ENCODE measurements around the gene CEP290. TPM values are rescaled to one million over a fixed set of nuclear protein-coding genes. Genes with fewer than 3 reads are reported as not detected.
"Not testable (repeated sequence)": the region's sequence is repeated elsewhere in the genome, so short reads cannot be mapped to it uniquely, and the experiment has no call there.

Gene CEP290
- total RNA-seq, 4 donors from 2014 or later = 5.6 to 77.8 (median 16.3) TPM

DNA sequence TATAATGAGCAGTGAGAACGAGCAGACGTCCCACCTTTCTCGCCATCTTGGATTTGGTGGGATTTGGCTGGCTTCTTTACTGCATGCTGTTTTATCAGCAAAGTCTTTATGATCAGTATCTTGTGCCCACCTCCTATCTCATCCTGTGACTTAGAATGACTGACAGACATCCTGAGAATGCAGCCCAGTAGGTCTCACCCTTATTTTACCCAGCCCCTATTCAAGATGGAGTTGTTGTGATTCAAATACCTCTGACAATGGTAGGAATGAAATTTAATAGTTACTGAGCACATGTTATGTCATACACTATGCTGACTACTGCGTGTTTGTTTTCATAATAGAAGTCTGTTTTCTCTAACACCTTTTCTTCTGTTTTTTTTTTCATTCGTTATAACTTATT is 2.1 kb upstream of the CEP290 start:
- H3K27ac ChIP-seq = no peak overlapping the region
- no peaks in the 10 kb centered on the region for H3K9me3 ChIP-seq
- H3K27me3 ChIP-seq = no peaks in the 10 kb centered on the region
- no peaks in the 10 kb centered on the region for H3K36me3 ChIP-seq
- TF ChIP-seq, protein P1, sequence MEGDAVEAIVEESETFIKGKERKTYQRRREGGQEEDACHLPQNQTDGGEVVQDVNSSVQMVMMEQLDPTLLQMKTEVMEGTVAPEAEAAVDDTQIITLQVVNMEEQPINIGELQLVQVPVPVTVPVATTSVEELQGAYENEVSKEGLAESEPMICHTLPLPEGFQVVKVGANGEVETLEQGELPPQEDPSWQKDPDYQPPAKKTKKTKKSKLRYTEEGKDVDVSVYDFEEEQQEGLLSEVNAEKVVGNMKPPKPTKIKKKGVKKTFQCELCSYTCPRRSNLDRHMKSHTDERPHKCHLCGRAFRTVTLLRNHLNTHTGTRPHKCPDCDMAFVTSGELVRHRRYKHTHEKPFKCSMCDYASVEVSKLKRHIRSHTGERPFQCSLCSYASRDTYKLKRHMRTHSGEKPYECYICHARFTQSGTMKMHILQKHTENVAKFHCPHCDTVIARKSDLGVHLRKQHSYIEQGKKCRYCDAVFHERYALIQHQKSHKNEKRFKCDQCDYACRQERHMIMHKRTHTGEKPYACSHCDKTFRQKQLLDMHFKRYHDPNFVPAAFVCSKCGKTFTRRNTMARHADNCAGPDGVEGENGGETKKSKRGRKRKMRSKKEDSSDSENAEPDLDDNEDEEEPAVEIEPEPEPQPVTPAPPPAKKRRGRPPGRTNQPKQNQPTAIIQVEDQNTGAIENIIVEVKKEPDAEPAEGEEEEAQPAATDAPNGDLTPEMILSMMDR (IDR thresholded peaks at IDR 0.05) = no peak
- no peak for TF ChIP-seq POLR2A (IDR thresholded peaks at IDR 0.05)
- intact Hi-C loops (cut with DNase I; ENCODE audit: low total_unique reads) = no loop called here
- H3K4me1 ChIP-seq = no peaks in the 10 kb centered on the region
- no peak for DNase-seq
- no peak overlapping the region for H3K4me3 ChIP-seq

DNA sequence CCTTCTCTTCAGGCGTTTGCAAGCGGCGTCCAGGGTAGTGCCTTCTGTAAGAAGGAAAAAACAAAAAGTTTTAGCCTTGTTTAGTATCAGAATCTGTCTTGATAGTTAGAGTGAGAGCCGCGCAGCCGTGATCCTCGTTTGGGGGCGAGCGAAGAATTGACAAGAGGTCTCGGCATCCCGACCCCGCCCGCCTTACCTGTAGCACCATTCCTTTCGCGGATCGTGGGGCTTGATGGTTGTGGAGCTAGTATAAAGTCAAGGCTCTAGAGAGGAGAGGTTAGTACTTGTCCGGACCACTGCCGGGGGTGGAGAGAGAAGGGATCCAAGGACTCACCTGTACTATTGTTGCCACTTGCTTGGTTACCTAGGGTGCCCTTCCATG is 713 bp upstream of the CEP290 start:
- intact Hi-C loops (cut with DNase I; ENCODE audit: low total_unique reads) = no loop called here
- no peaks in the 10 kb centered on the region for H3K27me3 ChIP-seq
- no peaks in the 10 kb centered on the region for H3K9me3 ChIP-seq
- DNase-seq = peak in 1 of 2 donors; percentile 22
- H3K4me3 ChIP-seq = peak overlapping the region; percentile 74 to 84
- H3K36me3 ChIP-seq = no peaks in the 10 kb centered on the region
- no peaks in the 10 kb centered on the region for H3K4me1 ChIP-seq
- peak overlapping the region; percentile 68 to 81 for H3K27ac ChIP-seq
- TF ChIP-seq, protein P1 (IDR thresholded peaks at IDR 0.05) = no peak
- TF ChIP-seq POLR2A (IDR thresholded peaks at IDR 0.05) = no peak

DNA sequence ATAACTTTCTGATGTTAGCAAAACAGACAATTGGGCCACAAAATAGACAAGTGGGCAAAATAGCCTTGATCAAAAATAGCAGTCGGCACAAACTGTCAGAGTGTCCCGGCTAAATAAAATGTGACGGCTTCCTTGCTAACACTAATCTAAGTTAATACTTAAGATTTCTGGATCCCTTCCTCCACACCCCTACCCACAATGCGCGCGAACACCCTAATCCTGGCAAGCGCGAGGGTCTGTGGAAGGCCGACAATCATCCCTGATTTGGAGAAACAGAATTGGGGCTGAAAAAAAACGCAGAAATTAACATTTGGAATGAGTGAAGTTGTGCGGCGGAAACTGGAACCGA is 489 bp downstream of the CEP290 start:
- no peaks in the 10 kb centered on the region for H3K27me3 ChIP-seq
- peak overlapping the region; percentile 68 to 81 for H3K27ac ChIP-seq
- no peak for DNase-seq
- no peaks in the 10 kb centered on the region for H3K4me1 ChIP-seq
- no peaks in the 10 kb centered on the region for H3K9me3 ChIP-seq
- TF ChIP-seq, protein P1 (IDR thresholded peaks at IDR 0.05) = no peak
- TF ChIP-seq POLR2A (IDR thresholded peaks at IDR 0.05) = no peak
- peak overlapping the region; percentile 74 to 84 for H3K4me3 ChIP-seq
- intact Hi-C loops (cut with DNase I; ENCODE audit: low total_unique reads) = no loop called here
- H3K36me3 ChIP-seq = no peaks in the 10 kb centered on the region

DNA sequence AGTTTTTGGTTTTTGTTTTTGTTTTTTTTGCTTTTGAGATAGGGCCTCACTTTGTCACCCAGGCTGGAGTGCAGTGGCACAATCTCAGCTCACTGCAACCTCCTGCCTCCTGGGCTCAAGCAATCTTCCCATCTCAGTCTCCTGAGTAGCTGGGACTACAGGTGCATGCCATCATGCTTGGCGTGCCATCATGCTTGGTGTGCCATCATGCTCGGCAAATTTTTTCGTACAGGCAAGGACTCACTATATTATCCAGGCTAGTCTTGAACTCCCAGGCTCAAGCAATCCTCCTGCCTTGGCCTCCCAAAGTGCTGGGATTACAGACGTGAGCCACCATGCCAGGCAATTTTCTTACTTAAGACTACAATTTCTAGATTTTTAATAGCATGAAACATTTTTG is 2.2 kb downstream of the CEP290 start:
- H3K27ac ChIP-seq; H3K36me3 ChIP-seq; intact Hi-C loops (cut with DNase I; ENCODE audit: low total_unique reads); H3K4me1 ChIP-seq; H3K27me3 ChIP-seq; DNase-seq; H3K9me3 ChIP-seq; H3K4me3 ChIP-seq: not testable (repeated sequence)

DNA sequence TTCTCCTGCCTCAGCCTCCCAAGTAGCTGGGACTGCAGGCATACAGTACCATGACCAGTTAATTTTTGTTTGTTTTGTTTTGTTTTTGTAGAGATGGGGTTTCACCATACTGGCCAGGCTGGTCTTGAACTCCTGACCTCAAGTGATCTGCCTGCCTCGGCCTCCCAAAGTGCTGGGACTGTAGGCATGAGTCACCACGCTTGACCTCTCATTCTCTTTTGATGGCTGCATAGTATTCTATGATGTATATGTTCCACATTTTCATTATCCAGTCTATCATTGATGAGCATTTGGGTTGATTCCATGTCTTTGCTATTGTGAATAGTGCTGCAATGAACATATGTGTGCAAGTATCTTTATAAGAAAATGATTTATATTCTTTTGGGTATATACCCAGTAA is 8.7 kb downstream of the CEP290 start:
- DNase-seq; H3K36me3 ChIP-seq; intact Hi-C loops (cut with DNase I; ENCODE audit: low total_unique reads); H3K27me3 ChIP-seq; H3K4me3 ChIP-seq; H3K27ac ChIP-seq; H3K4me1 ChIP-seq; H3K9me3 ChIP-seq: not testable (repeated sequence)

DNA sequence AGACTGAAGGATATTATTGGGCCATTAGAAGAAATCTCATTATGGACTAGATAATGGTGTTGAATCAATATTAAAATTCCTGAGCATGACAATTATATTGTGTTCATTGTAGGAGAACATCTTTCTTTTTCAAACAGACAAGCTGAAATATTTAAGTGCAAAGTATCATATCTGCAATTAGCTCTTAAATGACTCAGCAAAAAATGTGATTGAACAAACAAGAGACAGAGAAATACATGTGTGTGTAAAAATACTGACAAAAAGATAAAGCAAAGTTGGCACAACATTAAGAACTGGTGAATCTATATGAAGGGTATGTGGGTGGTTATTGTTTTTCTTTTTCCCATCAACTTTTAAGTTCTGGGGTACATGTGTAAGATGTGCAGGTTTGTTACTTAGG is 9.5 kb downstream of the CEP290 start:
- no peak overlapping the region for H3K4me3 ChIP-seq
- no peak overlapping the region for H3K27ac ChIP-seq
- no peaks in the 10 kb centered on the region for H3K4me1 ChIP-seq
- intact Hi-C loops (cut with DNase I; ENCODE audit: low total_unique reads) = no loop called here
- no peaks in the 10 kb centered on the region for H3K9me3 ChIP-seq
- no peak for DNase-seq
- TF ChIP-seq, protein P1 (IDR thresholded peaks at IDR 0.05) = no peak
- H3K27me3 ChIP-seq = no peaks in the 10 kb centered on the region
- no peaks in the 10 kb centered on the region for H3K36me3 ChIP-seq

Measured in uterus (tissue), 4 donors.